ENCODE measurements around the gene CCDC198.

CCDC198 gene

GRCh38 chr14:57493467-57494181 is at the start of gene CCDC198:
Gene CCDC198, minus strand, starts transcription at chr14:57493857. Its CDS starts 142 bp downstream, at chr14:57493715.
- no peak for DNase-seq

GRCh38 chr14:57533214-57533613 is 39.6 kb upstream of the CCDC198 start:
- no peak for DNase-seq

DNA sequence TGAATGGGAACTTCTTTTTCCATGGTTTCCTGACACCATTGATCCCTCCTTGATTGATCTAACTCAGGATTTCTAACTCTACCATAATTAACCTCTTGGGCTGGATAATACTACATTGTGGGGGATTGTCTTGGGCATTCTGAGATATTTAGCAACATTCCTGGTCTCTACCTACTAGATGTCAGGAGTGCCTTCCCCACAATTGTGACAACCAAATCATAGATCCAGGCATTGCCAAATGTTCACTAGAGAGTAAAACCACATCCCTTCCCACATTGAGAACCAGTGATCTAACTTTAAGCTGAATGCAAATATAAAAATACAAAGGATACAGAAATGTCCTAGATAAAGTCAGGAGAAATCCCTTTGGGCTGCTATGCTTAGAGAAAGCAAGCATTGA is 36.9 kb upstream of the CCDC198 start:
- DNase-seq: no peak

- DNase-seq: no peak
Measured at GRCh38 chr14:57526942-57527341, 33.3 kb upstream of the CCDC198 start.

DNA sequence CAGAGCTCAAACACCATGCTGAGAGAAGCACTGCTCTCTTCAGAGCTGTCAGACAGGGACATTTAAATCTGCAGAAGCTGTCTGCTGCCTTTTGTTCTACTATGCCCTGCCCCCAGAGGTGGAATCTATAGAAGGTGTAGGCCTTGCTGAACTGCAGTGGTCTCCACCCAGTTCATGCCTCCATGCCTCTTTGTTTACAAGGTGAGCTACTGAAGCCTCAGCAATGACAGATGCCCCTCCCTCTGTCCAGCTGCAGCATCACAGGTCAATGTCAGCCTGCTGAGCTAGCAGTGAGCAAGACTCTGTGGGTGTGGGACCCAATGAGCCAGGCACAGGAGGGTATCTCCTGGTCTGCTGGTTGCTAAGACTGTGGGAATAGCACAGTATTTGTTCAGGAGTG is 25.4 kb upstream of the CCDC198 start:
- no peak for DNase-seq

DNA sequence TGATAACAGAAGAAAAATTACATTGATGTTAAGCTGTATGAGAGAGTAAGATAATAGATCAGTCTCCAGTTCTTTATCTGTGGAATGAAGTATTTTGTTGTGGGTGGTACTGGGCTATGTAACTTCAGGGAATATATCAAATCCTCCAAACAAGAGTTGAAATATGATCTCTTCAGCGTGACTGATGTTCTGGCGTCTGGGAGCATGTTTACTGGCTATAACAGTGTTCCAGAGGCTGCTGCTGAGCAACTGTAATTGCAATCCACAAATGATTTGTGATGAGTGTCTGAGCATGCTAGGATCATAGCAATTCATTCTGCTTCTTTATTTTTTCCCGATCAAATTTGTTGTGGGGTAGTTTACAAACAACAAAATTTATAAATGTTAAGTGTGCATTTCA is 18.6 kb upstream of the CCDC198 start:
- no peak for DNase-seq

GRCh38 chr14:57508756-57509155 is 15.1 kb upstream of the CCDC198 start:
- no peak for DNase-seq

DNA sequence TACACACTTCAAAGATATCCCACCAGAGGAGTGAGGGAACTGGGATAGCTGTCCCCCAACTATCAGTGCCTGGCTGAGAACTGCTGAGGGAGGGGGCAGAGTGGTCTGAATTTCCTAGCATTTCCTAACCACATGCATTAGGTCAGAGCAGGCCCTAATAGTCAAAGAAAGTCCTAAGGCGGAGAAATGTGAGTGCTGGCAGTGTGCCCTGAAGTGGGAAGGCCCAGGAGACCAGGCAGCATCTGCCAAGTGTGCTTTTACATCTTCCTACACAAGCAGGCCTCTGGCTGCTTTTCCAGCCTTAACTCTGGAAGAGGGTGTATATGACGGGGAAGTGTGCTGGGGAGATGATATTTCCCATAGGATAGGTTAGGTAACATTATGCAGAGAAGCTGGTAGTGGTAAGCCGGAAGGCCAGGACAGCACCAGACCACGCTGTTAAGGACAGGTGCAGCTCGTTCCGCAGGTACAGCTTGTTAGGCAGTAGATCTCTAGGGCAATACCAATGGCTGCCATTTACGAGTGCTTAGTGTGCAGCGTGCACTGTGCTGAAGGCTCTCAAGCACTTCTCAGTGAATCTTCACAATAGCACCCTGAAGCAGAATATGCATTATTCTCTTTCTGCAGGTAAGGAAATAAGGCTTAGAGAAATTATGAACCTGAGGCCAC is 9.1 kb upstream of the CCDC198 start:
- DNase-seq: no peak

DNA sequence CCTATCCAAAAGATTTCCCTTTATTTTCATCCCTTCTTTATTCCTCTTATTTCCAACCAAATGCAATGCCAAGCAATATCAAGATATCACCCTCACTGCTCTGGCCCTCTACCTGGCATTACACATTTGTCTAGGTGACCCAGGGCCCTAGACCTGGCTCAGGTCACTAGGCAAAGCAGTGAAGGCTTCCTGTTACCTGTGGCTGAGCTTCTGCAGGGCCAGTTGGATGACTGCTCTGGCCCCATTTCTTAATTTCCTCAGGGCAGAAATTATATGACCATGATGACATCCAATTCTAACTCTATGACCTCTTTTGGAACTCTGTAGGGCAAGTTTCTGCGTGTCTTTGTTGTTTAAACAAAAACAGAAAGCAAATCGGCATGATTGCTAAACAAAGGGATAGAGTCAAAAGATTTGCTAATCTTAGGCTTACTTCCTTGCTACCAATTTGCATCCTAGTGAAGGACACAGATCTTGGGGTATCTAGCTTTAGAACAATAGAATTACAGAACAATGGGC is 7.4 kb upstream of the CCDC198 start:
- DNase-seq: no peak

DNA sequence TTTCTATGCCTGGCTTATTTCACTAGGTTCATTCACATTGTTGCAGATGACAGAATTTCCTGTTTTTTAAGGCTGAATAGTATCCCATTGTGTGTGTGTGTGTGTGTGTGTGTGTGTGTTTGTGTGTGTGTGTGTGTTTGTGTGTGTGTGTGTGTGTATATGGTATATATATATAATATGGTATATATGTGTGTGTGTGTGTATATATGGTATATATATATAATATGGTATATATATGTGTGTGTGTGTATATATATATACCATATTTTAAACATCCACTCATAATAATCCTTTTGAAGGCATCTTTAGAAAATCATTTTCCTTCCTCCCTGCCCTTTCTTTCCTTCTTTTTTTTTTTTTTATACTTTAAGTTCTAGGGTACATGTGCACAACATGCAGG is 5.0 kb upstream of the CCDC198 start:
- DNase-seq: no peak

GRCh38 chr14:57498035-57498434 is 4.4 kb upstream of the CCDC198 start:
- DNase-seq: no peak

GRCh38 chr14:57495416-57495815 is 1.8 kb upstream of the CCDC198 start:
- DNase-seq: no peak

DNA sequence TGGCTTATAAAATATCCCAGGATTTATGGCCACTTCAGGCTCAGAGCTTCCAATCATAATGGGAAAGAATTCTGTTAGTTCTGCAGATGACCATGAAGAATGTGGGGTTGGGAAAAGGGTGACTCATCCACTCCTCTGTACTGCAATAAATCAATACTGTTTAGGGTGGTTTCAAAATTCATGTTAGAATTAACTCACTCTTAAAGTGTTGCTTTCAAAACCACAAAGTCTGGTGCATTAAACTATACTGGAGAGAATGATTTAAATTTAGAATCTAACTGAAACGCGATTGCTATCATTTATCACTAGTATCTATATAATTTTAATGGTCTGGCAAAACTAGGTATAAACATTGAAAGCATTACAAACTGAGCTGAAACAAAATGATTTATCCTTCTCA is 798 bp downstream of the CCDC198 start:
- no peak for DNase-seq

- DNase-seq: no peak
Measured at GRCh38 chr14:57491640-57492039, 2.0 kb downstream of the CCDC198 start.

DNA sequence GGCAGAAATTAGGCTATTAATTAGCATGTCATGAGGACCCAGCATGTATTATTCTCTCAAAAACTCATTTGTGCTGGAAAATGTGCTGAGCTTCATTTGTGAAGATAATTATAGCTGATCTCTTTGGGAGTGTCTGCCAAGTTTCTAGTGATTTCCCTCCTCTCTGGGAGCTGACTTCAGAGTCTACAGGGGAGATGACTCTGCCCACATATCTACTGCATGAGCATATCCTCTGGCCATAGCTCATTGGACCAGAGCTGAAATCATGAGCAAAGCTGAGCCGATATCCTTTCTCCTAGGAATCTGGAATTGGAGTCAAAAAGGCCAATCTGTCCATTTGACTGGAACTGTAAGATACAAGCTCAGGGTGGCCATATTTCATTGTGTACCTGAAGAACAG is 5.9 kb downstream of the CCDC198 start:
- DNase-seq: no peak

- no peak for DNase-seq
Measured at GRCh38 chr14:57486767-57487379, 6.8 kb downstream of the CCDC198 start.

DNA sequence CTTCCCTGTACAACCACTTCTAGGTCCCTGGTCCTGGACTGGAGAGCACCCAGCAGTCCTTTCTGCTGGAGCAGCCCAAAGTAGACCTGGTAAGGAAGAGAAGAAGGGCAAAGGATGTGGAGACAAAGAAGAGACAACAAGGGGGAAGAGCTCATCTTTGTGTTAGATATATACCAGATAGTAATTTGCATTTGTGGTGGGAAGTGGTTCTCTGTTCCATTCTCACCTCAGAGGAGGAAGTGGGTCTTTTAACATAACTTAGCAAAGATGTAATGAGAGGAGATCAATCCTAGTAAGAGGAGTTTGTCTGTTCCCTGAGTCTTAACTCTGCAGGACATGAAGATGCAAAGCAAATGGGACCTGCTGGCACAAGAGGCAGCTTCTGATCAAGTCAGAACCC is 8.0 kb downstream of the CCDC198 start:
- DNase-seq: no peak

GRCh38 chr14:57482120-57482519 is 11.5 kb downstream of the CCDC198 start:
- DNase-seq: no peak

- no peak for DNase-seq
Measured at GRCh38 chr14:57480051-57480450, 13.6 kb downstream of the CCDC198 start.

DNA sequence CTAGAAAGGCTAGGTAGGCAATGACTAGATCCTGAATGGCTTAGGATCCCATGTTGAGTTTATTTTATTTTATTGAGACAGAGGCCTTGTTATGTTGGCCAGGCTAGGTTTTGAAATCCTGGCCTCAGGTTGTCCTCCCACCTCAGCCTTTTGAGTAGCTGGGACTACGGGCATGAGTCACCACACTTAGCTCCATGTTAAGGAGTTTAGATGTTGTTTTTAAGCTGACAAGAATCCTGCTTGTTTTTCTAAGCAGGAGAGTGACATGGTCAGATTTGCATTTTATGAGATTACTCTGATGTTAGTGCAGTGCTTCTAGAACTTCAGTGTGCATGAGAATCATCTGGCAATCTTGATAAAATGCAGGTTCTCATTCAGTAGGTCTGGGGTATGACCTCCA is 14.5 kb downstream of the CCDC198 start:
- DNase-seq: no peak

DNA sequence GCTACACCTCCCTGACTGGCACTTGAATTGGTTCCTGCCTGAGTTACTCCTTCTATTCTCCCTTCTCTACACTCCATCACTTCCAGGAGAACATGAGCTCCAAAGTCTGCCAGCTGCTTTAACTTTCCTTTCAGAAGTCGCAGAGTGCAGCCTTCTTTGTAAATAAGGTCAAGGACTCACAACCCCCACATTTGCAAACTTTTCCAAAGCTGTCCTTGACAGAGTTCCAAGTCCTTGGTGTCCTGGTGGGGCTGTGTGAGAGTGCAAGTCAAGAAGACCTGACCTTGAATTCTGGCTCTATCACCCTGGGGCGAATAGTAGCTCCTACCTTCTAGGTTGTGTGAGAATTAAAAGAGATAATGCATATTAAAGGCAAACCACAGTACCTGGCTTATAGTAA is 15.6 kb downstream of the CCDC198 start:
- DNase-seq: no peak

- DNase-seq: no peak
Measured at GRCh38 chr14:57470909-57471308, 22.7 kb downstream of the CCDC198 start.

DNA sequence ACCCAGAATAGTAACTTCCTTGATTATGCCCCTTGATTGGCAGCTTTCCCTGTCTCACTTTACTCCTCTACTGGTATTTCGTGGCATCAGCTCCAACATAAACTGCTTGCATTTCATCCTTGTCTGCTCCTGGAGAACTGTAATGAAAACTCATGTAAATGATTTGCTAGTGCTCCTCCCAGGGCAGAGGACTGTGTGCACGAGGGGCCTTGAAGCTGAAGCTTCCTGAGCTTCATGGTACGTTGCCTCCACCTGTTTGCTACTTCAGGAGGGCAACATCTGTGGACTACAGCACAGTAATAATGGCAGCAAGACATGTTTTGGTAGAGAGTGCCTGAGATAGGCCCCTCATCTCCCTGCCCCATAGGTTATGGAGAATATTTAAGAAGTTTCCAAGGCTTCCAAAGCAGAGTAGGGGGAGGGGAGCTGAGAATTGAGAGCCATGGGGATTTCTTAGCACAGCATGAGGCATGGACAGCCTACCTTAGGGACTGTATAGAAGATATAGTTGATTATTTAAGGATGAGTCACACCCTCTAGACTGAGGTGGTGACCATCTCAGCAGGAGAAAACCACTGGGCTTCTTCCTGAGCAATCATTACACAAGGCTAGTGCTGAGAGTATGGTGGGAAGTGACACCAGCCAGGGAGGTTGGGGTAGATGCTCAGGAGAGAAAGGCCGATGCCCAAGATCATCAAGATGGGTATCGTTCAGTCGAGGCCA is 29.5 kb downstream of the CCDC198 start:
- DNase-seq: no peak
